ENCODE measurements around the gene TRAPPC2L.

DNA sequence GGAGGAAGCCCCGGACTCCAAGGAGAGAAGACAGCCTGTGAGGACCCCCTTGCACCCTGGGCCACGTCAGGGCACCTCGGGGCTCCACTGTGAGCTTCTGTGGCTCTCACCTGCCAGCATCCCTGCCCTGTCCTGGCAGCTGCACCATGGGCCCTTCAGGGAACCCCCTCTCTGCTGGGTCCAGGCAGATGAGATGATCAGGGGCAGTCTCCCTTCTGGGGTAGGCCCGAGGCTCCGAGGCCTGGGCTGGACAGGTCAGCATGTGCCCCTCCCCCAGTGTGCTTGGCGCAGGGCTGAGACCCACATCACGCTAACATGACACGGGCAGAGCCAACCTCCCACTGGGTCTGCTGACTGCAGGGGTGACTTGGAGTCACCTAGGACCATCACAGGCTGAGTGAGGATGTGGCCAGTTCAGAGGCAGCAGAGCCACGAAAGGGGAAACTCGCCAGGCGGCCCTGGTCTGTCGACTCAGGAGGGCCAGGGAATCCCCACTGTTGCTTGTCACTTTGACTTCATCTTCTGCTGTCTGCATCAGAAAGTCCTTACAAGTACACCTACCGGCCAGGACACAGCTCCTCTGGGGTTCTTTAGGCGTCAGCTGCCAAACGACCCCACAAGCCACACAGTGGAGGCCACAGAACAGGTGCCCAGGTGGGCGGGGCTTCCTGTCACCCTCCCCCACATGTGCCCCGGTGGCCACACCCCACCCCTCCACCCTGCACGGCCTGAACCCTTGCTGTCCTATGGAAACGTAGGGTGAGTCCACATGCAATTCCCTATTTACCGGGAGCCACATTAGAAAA, 2.4 kb upstream of the TRAPPC2L start:
- TF ChIP-seq SP1 (IDR thresholded peaks at IDR 0.05): no peak
- no peak for TF ChIP-seq ELF4 (IDR thresholded peaks at IDR 0.05)
- no peak for TF ChIP-seq SUZ12 (IDR thresholded peaks at IDR 0.05)
- no peak for TF ChIP-seq FOXK2 (IDR thresholded peaks at IDR 0.05)
- no peak for TF ChIP-seq BHLHE40 (IDR thresholded peaks at IDR 0.05; ENCODE audit: borderline replicate concordance)
- TF ChIP-seq FOXM1 (IDR thresholded peaks at IDR 0.05; ENCODE audit: borderline replicate concordance): no peak
- TF ChIP-seq FOXA1 (IDR thresholded peaks at IDR 0.05): no peak

All from HEK293T (cell line).